A549 (cell line): ENCODE measurements around the gene TBATA. TPM values are rescaled to one million over a fixed set of nuclear protein-coding genes. Genes with fewer than 3 reads are reported as not detected.

Experiments
- ATAC-seq, 2 experiments: fragments of 200-7000 bp in 1 of 2; fragments of >200 bp in 1 of 2; cut with Nextera tagmentation in 1 of 2; cut with Tn5 transposase in 1 of 2; 3 replicates each; pipeline versions ENCODE4 v1.8.0 to v1.9.1; 2018 to 2020; ENCODE audit warnings: mild to moderate bottlenecking in 1 of 2, moderate library complexity in 1 of 2
- CTCF ChIA-PET: fragments of 300-600 bp; sonication (Branson Sonifier 250); formaldehyde crosslinking; extraction: SDS; loops from one replicate; lab custom pipeline; 2021; ENCODE audit warnings: antibody characterized with exemption, inconsistent platforms; lab: Yijun Ruan, JAX
- POLR2A ChIA-PET: fragments of 350-600 bp; formaldehyde crosslinking; extraction: SDS; loops from one replicate; lab custom pipeline; 2021; ENCODE audit warnings: antibody characterized with exemption, inconsistent platforms; lab: Yijun Ruan, JAX
- DNase-seq, 2 experiments: peaks; one replicate each; pipeline versions ENCODE4 v3.0.0 to v3.0.0-alpha.2; 2011 to 2016; ENCODE audit warnings: low read depth in 1 of 2, low spot score in 1 of 2
- FAIRE-seq: peaks from 2 replicates; lab custom pipeline; 2011; peaks lifted over from hg19 to GRCh38; lab: Jason Lieb, UNC
- H3K27ac ChIP-seq, 2 experiments: fragments of >200 bp; sonication (Bioruptor Twin); formaldehyde crosslinking; 3 replicates each; pipeline ENCODE4 v1.5.1; 2016 to 2017
- H3K4me1 ChIP-seq: fragments of >200 bp; sonication (Bioruptor Twin); formaldehyde crosslinking; 3 replicates; pipeline ENCODE4 v1.6.1; 2016
- H3K4me2 ChIP-seq: fragments of >200 bp; sonication (Bioruptor Twin); formaldehyde crosslinking; 3 replicates; pipeline ENCODE4 v1.6.1; 2016
- H3K4me3 ChIP-seq: fragments of >200 bp; sonication (Bioruptor Twin); formaldehyde crosslinking; 3 replicates; pipeline ENCODE4 v1.5.1; 2016
- H3K9me3 ChIP-seq: fragments of >200 bp; sonication (Bioruptor Twin); formaldehyde crosslinking; 3 replicates; pipeline ENCODE4 v1.6.1; 2016
- CBX2 ChIP-seq: fragments of 200-600 bp; sonication (generic); IDR thresholded peaks from 2 replicates; pipeline ENCODE4 v1.6.1; 2016; ENCODE audit warnings: low read depth, mild to moderate bottlenecking, borderline replicate concordance
- CBX8 ChIP-seq: fragments of 200-600 bp; sonication (generic); IDR thresholded peaks from 2 replicates; pipeline ENCODE4 v1.6.1; 2016
- CEBPB ChIP-seq, 2 experiments: fragments of >200 bp in 1 of 2; sonication (Bioruptor Twin) in 1 of 2; formaldehyde crosslinking in 1 of 2; IDR thresholded peaks; 2 replicates each; pipeline ENCODE4 v1.6.1; 2012 to 2016
- EP300 ChIP-seq, 2 experiments: fragments of >200 bp; sonication (Bioruptor Twin); formaldehyde crosslinking; IDR thresholded peaks; 2 replicates in 1 of 2; 3 replicates in 1 of 2; pipeline ENCODE4 v1.6.1; 2016 to 2017
- ESRRA ChIP-seq: fragments of 150-350 bp; IDR thresholded peaks from 2 replicates; pipeline ENCODE4 v1.6.1; 2014; ENCODE audit warnings: mild to moderate bottlenecking, low read length, borderline replicate concordance
- FOSB ChIP-seq: fragments of 250-450 bp; sonication (Bioruptor Pico); IDR thresholded peaks from 2 replicates; pipeline ENCODE4 v1.5.0; 2020; ENCODE audit warnings: mild to moderate bottlenecking, moderate library complexity
- FOXS1 ChIP-seq: fragments of 250-450 bp; sonication (Bioruptor Pico); IDR thresholded peaks from 2 replicates; pipeline ENCODE4 v1.5.0; 2020; ENCODE audit warnings: mild to moderate bottlenecking, moderate library complexity
- HEYL ChIP-seq: fragments of 250-450 bp; sonication (Bioruptor Pico); IDR thresholded peaks from 2 replicates; pipeline ENCODE4 v1.8.0; 2021; ENCODE audit warnings: mild to moderate bottlenecking, moderate library complexity
- HOXB5 ChIP-seq: fragments of 250-450 bp; sonication (Bioruptor Pico); IDR thresholded peaks from 2 replicates; pipeline ENCODE4 v1.5.0; 2020; ENCODE audit warnings: mild to moderate bottlenecking, moderate library complexity
- KDM1A ChIP-seq: fragments of 200-600 bp; sonication (generic); IDR thresholded peaks from 2 replicates; pipeline ENCODE4 v1.6.1; 2016; ENCODE audit warnings: low read depth, mild to moderate bottlenecking
- KDM5A ChIP-seq: fragments of 200-600 bp; sonication (generic); IDR thresholded peaks from 2 replicates; pipeline ENCODE4 v1.6.1; 2016; ENCODE audit warnings: antibody characterized with exemption, mild to moderate bottlenecking
- MAFK ChIP-seq: fragments of 450-650 bp; IDR thresholded peaks from 2 replicates; pipeline ENCODE4 v1.6.1; 2014; ENCODE audit not compliant: partially characterized antibody
- MAZ ChIP-seq: fragments of 150-350 bp; IDR thresholded peaks from 2 replicates; pipeline ENCODE4 v1.6.1; 2014; ENCODE audit warnings: antibody characterized with exemption, low read depth, low read length, borderline replicate concordance
- MYC ChIP-seq: IDR thresholded peaks from 2 replicates; pipeline ENCODE4 v1.6.1; 2012; ENCODE audit warnings: mild to moderate bottlenecking, inconsistent platforms, low read length, improper control_type of control experiment, borderline replicate concordance
- NPAS2 ChIP-seq: fragments of 250-450 bp; sonication (Bioruptor Pico); IDR thresholded peaks from 2 replicates; pipeline ENCODE4 v1.8.0; 2022; ENCODE audit warnings: mild to moderate bottlenecking, moderate library complexity, borderline replicate concordance
- NR3C1 ChIP-seq: fragments of >200 bp; sonication (Bioruptor Twin); formaldehyde crosslinking; IDR thresholded peaks from 3 replicates; pipeline ENCODE4 v1.6.1; 2017
- POLR2A ChIP-seq: IDR thresholded peaks from 2 replicates; pipeline ENCODE4 v1.6.1; 2012; ENCODE audit warnings: mild to moderate bottlenecking, low read length
- POLR2AphosphoS2 ChIP-seq: conservative IDR thresholded peaks from 2 replicates; pipeline ENCODE4 v1.6.1; 2012; ENCODE audit warnings: low read length, improper control_type of control experiment, inconsistent platforms
- RARB ChIP-seq: fragments of 250-450 bp; sonication (Bioruptor Pico); IDR thresholded peaks from 2 replicates; pipeline ENCODE4 v1.8.0; 2021; ENCODE audit warnings: mild to moderate bottlenecking, moderate library complexity
- RFX5 ChIP-seq: fragments of 450-650 bp; IDR thresholded peaks from 2 replicates; pipeline ENCODE4 v1.7.1; 2014; ENCODE audit warnings: antibody characterized with exemption, mild to moderate bottlenecking, moderate library complexity
- ZNF302 ChIP-seq: fragments of 250-450 bp; sonication (Bioruptor Pico); IDR thresholded peaks from 2 replicates; pipeline ENCODE4 v1.9.0; 2021; ENCODE audit warnings: inconsistent platforms, mild to moderate bottlenecking, moderate library complexity
- WGBS: methylation state at CpG from one replicate; pipeline ENCODE4 v1.1.6; 2017; ENCODE audit errors: missing lambda C conversion rate; 5-methylcytosine and 5-hydroxymethylcytosine counted together
- polyA plus RNA-seq, 4 experiments: library from polyadenylated mRNA; depleted of rRNA in 3 of 4; stranded (reverse); fragments of >200 nt; fragmentation: RNase III in 1 of 4; extraction: RNeasy Plus Mini Kit Qiagen cat#74134 plus additional on column Dnase treatment in 1 of 4; gene quantifications; 2 replicates in 3 of 4; 3 replicates in 1 of 4; pipeline ENCODE4 v1.2.3, GENCODE V29; 2011 to 2017
- TF ChIP-seq, protein P1 (sequence below): fragments of >200 bp; sonication (Bioruptor Twin); formaldehyde crosslinking; IDR thresholded peaks from 3 replicates; pipeline ENCODE4 v1.5.1; 2016
- TF ChIP-seq, protein P2 (sequence below): fragments of 450-650 bp; IDR thresholded peaks from 2 replicates; pipeline ENCODE4 v1.6.1; 2014; ENCODE audit warnings: antibody characterized with exemption
- TF ChIP-seq, protein P3 (sequence below): fragments of >200 bp; sonication (Bioruptor Twin); formaldehyde crosslinking; IDR thresholded peaks from 3 replicates; pipeline ENCODE4 v1.6.1; 2016
- TF ChIP-seq, protein P4 (sequence below): fragments of >200 bp; sonication (Bioruptor Twin); formaldehyde crosslinking; IDR thresholded peaks from 2 replicates; pipeline ENCODE4 v1.6.1; 2016

The TBATA gene
- polyA plus RNA-seq, 2 of the 4 experiments (the other 2 are of a cell fraction), result not detected

DNA sequence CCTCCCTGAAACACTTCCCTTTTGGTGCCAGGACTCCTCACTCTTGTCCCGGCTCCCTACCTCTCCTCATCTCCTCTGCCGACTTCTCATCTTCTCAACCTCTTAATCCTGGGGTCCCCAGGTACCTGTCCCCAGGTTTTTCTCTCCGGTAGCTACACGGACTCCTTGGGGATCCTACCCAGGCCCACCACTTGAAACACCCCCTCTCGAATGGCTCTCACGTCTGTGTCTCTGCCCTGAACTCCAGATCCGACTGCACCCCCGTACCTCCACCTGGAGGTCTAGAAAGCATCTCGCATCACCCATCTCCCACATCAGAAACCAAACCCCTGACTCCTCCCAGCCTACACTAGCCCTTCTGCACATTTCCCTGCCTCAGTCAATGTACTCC lies 4.8 kb downstream of the TBATA start (continued):
- TF ChIP-seq, protein P1, sequence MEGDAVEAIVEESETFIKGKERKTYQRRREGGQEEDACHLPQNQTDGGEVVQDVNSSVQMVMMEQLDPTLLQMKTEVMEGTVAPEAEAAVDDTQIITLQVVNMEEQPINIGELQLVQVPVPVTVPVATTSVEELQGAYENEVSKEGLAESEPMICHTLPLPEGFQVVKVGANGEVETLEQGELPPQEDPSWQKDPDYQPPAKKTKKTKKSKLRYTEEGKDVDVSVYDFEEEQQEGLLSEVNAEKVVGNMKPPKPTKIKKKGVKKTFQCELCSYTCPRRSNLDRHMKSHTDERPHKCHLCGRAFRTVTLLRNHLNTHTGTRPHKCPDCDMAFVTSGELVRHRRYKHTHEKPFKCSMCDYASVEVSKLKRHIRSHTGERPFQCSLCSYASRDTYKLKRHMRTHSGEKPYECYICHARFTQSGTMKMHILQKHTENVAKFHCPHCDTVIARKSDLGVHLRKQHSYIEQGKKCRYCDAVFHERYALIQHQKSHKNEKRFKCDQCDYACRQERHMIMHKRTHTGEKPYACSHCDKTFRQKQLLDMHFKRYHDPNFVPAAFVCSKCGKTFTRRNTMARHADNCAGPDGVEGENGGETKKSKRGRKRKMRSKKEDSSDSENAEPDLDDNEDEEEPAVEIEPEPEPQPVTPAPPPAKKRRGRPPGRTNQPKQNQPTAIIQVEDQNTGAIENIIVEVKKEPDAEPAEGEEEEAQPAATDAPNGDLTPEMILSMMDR, result no peak

DNA sequence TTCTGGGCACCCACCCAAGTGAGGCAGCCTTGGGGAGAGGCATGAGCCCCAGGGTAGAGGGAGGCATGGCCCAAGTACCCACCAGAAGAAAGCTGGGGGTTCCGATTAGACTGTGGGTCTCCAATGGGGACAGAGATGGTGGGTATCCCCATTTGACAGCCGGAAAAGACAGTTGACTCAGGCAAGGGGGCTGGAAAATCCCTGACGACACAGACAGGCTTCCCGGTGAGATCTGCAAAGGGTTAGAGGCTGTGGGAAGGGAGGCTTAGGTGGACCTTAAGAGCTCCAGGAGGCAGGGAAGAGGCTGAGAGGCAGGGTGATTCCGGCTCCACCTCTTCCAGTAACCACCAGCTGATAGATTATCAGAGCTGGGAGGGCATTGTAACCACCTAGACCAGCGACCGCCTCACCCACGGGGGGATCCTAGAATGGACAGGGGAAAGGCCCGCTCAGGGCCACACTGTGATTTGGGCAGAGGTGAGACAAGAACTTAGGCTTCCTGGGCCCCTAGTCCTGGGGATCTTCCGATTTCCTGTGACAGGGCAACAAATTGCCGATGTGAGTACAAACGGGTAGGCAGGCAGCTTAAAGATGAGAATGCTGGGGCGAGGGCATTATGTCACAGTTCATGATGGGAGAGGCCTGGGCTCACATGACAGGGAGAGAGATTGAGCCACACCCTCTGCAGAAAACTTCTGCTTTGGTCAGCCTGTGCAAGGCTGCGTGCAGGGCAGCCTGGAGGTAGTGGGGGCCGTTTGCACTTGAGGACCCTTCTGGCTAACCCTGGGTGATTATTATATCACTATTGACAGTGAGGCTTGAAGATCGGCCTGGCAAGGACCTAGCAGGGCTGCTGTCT lies 5.4 kb downstream of the TBATA start:
- ChIA-PET POLR2A (no interaction called here), CTCF (interaction anchor here (1.0 to 1.2 kb wide), 2 partner anchors 13 to 21 kb away, joined by 3 to 6 read pairs; no protein-coding TSS in a partner anchor)
- H3K4me1 ChIP-seq, result no peaks in the 10 kb centered on the region
- DNase-seq (no peak), FAIRE-seq (no peak), ATAC-seq (no peak)
- 67% methylated on average over 16 of the region's 16 CpGs for WGBS
- H3K9me3 ChIP-seq, result no peaks in the 10 kb centered on the region
- H3K4me3 ChIP-seq, result no peak overlapping the region
- TF ChIP-seq HOXB5 (CRISPR knock-in tag), result no peak
- TF ChIP-seq MYC, result no peak
- no peak for TF ChIP-seq CBX2
- no peak for TF ChIP-seq RFX5
- H3K4me2 ChIP-seq, result no peak overlapping the region
- no peak overlapping the region for H3K27ac ChIP-seq

DNA sequence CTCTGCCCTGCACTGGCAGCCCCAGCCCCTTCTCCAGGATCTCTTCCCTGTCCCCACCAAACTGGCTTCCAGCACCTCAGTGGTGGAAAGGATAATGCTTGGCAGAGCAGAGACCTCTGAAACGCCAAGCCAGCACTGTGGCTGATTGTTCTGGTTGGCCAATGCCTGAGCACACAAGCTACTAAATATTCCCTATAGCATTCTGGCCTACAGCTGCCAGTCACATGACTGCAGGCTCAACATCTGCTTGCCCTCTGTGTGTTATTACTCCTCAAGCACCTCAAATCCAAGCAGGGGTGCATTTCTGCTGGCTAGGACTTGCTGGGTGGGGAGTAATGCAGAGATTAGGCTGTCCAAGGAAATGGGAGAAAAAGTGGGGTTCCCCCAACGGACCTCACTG lies 6.1 kb downstream of the TBATA start:
- FAIRE-seq (no peak), ATAC-seq (no peak), DNase-seq (no peak)
- TF ChIP-seq, protein P2, sequence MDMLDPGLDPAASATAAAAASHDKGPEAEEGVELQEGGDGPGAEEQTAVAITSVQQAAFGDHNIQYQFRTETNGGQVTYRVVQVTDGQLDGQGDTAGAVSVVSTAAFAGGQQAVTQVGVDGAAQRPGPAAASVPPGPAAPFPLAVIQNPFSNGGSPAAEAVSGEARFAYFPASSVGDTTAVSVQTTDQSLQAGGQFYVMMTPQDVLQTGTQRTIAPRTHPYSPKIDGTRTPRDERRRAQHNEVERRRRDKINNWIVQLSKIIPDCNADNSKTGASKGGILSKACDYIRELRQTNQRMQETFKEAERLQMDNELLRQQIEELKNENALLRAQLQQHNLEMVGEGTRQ, result 0 out of 2 replicates have a peak, but pooled peaks have one; percentile 6
- TF ChIP-seq POLR2AphosphoS2, result no peak
- no peak for TF ChIP-seq NPAS2
- Histone ChIP-seq H3K9me3 (no peaks in the 10 kb centered on the region), H3K4me3 (no peak overlapping the region), H3K4me1 (no peaks in the 10 kb centered on the region), H3K4me2 (no peak overlapping the region), H3K27ac (no peak overlapping the region)
- 11% methylated on average over 2 of the region's 2 CpGs for WGBS
- ChIA-PET CTCF (interaction anchor here (1.1 to 1.2 kb wide), 2 partner anchors 20 to 27 kb away, joined by 3 to 6 read pairs; no protein-coding TSS in a partner anchor), POLR2A (no interaction called here)

DNA sequence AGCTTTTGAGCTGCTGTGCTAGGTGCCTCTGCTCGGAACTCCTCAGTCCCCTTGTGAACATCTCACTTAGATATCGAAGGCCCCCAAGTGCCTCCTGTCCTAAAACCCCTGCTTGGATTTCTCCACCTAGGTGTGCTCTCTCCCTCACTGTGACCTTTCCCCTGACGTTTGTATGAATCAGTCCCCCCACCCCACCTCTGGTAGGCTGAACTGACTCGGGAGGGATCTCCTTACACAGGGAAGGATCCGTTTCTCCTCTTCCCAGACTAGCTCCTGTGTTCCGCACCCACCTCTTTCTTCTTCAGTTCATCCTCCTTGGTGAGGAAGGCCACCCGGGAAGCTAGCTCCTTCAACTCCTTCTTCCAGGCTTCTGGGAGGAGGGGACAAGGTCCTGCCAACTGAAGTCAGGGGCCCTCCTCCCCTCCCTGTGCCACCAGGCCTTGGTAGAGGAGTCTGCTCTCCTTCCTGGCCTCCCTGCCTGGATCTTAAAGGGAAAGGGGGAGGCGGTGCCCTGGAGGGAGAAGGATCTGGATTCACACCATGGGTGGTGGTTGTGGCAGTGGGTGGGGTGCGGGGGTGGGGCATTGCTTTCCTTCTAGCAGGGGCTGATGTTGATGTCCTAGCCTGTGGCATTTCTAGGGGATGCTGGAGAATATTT lies 6.8 kb downstream of the TBATA start:
- H3K27ac ChIP-seq, result no peak overlapping the region
- FAIRE-seq (no peak), DNase-seq (no peak), ATAC-seq (no peak)
- 62% methylated on average over 8 of the region's 9 CpGs for WGBS
- CTCF ChIA-PET, result interaction anchor here (0.6 to 2.1 kb wide), 5 partner anchors 17 to 84 kb away, joined by 3 to 11 read pairs (median 3); no protein-coding TSS in a partner anchor
- H3K9me3 ChIP-seq, result no peaks in the 10 kb centered on the region
- H3K4me2 ChIP-seq, result no peak overlapping the region
- H3K4me1 ChIP-seq, result no peaks in the 10 kb centered on the region
- POLR2A ChIA-PET, result no interaction called here
- H3K4me3 ChIP-seq, result no peak overlapping the region
- TF ChIP-seq MAZ (no peak), RARB (CRISPR knock-in tag) (no peak), ZNF302 (CRISPR knock-in tag) (no peak), HEYL (CRISPR knock-in tag) (no peak), HOXB5 (CRISPR knock-in tag) (no peak), EP300 (IDR thresholded peaks at IDR 0.05) (no peak), KDM5A (no peak), KDM1A (no peak), FOXS1 (CRISPR knock-in tag) (no peak), CEBPB (IDR thresholded peaks at IDR 0.05) (no peak), ESRRA (no peak), NR3C1 (no peak), MAFK (no peak), POLR2A (no peak), CBX8 (no peak), FOSB (CRISPR knock-in tag) (no peak)
- TF ChIP-seq, protein P3, sequence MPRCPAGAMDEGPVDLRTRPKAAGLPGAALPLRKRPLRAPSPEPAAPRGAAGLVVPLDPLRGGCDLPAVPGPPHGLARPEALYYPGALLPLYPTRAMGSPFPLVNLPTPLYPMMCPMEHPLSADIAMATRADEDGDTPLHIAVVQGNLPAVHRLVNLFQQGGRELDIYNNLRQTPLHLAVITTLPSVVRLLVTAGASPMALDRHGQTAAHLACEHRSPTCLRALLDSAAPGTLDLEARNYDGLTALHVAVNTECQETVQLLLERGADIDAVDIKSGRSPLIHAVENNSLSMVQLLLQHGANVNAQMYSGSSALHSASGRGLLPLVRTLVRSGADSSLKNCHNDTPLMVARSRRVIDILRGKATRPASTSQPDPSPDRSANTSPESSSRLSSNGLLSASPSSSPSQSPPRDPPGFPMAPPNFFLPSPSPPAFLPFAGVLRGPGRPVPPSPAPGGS, result no peak
- TF ChIP-seq, protein P1, result no peak
- TF ChIP-seq, protein P4, sequence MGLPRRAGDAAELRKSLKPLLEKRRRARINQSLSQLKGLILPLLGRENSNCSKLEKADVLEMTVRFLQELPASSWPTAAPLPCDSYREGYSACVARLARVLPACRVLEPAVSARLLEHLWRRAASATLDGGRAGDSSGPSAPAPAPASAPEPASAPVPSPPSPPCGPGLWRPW, result no peak
